HepG2 (cell line): ENCODE measurements around the gene LZTR1. TPM values are rescaled to one million over a fixed set of nuclear protein-coding genes. Genes with fewer than 3 reads are reported as not detected.

Experiments
- AGO2 ChIP-seq: fragments of 200-400 bp; formaldehyde crosslinking; optimal IDR thresholded peaks from 2 replicates; pipeline ENCODE3; 2017; ENCODE audit warnings: mild to moderate bottlenecking, low read depth, low read length, moderate library complexity
- ARID2 ChIP-seq: sonication (generic); formaldehyde crosslinking; IDR thresholded peaks from 2 replicates; pipeline ENCODE4 v1.8.1; 2022; ENCODE audit warnings: mild to moderate bottlenecking, missing genetic modification reagents, borderline replicate concordance
- ATF7 ChIP-seq, 2 experiments: fragments of 450-650 bp in 1 of 2; sonication (generic) in 1 of 2; formaldehyde crosslinking in 1 of 2; IDR thresholded peaks; 2 replicates each; pipeline versions ENCODE4 v1.4.0 to v1.6.1; 2016 to 2020; ENCODE audit warnings: antibody characterized with exemption in 1 of 2, mild to moderate bottlenecking in 1 of 2, missing genetic modification reagents in 1 of 2
- BCL3 ChIP-seq: sonication (generic); formaldehyde crosslinking; IDR thresholded peaks from 2 replicates; pipeline ENCODE4 v1.5.1; 2020; ENCODE audit warnings: mild to moderate bottlenecking, missing genetic modification reagents, moderate library complexity
- ETS1 ChIP-seq: sonication (generic); formaldehyde crosslinking; IDR thresholded peaks from 2 replicates; pipeline ENCODE4 v1.4.0; 2020; ENCODE audit warnings: missing genetic modification reagents
- ETV5 ChIP-seq: IDR thresholded peaks from 2 replicates; pipeline ENCODE4 v1.6.1; 2018; ENCODE audit warnings: missing biosample characterization, missing genetic modification reagents, inconsistent platforms, borderline replicate concordance
- ETV6 ChIP-seq: sonication (generic); formaldehyde crosslinking; conservative IDR thresholded peaks from 2 replicates; pipeline ENCODE4 v1.4.0; 2020; ENCODE audit warnings: missing genetic modification reagents
- GTF3A ChIP-seq: sonication (generic); formaldehyde crosslinking; conservative IDR thresholded peaks from 2 replicates; pipeline ENCODE4 v1.4.0; 2020; ENCODE audit warnings: mild to moderate bottlenecking, missing genetic modification reagents
- HIC2 ChIP-seq: sonication (generic); formaldehyde crosslinking; IDR thresholded peaks from 2 replicates; pipeline ENCODE4 v1.9.0; 2022; ENCODE audit warnings: low read depth, missing genetic modification reagents
- KLF9 ChIP-seq: IDR thresholded peaks from 2 replicates; pipeline ENCODE4 v1.6.1; 2016; ENCODE audit warnings: low read depth
- MIXL1 ChIP-seq: IDR thresholded peaks from 2 replicates; pipeline ENCODE4 v1.6.1; 2016
- MXD4 ChIP-seq: IDR thresholded peaks from 2 replicates; pipeline ENCODE4 v1.6.1; 2016; ENCODE audit warnings: mild to moderate bottlenecking, missing biosample characterization, missing genetic modification reagents
- MYC ChIP-seq: sonication (generic); formaldehyde crosslinking; IDR thresholded peaks from 2 replicates; pipeline ENCODE4 v1.9.0; 2021; ENCODE audit warnings: missing genetic modification reagents, borderline replicate concordance
- NFRKB ChIP-seq: fragments of 450-650 bp; IDR thresholded peaks from 2 replicates; pipeline ENCODE4 v1.6.1; 2017
- NKX3-1 ChIP-seq: sonication (generic); formaldehyde crosslinking; IDR thresholded peaks from 2 replicates; pipeline ENCODE4 v1.5.0; 2020; ENCODE audit warnings: missing genetic modification reagents
- PAWR ChIP-seq: sonication (generic); formaldehyde crosslinking; IDR thresholded peaks from 2 replicates; pipeline ENCODE4 v1.4.0; 2020; ENCODE audit warnings: missing genetic modification reagents, mild to moderate bottlenecking, borderline replicate concordance
- STAT6 ChIP-seq: sonication (generic); formaldehyde crosslinking; IDR thresholded peaks from 2 replicates; pipeline ENCODE4 v1.4.0; 2020; ENCODE audit warnings: missing genetic modification reagents, mild to moderate bottlenecking, borderline replicate concordance
- ZNF180 ChIP-seq: sonication (generic); formaldehyde crosslinking; IDR thresholded peaks from 2 replicates; pipeline ENCODE4 v1.4.0; 2020; ENCODE audit warnings: low read depth, missing genetic modification reagents, borderline replicate concordance
- ZNF546 ChIP-seq: sonication (generic); formaldehyde crosslinking; conservative IDR thresholded peaks from 2 replicates; pipeline ENCODE4 v1.8.1; 2023; ENCODE audit warnings: mild to moderate bottlenecking, missing genetic modification reagents
- ZNF615 ChIP-seq: sonication (generic); formaldehyde crosslinking; IDR thresholded peaks from 2 replicates; pipeline ENCODE4 v1.5.0; 2020; ENCODE audit warnings: mild to moderate bottlenecking, missing genetic modification reagents, borderline replicate concordance
- ZNF75D ChIP-seq: sonication (generic); formaldehyde crosslinking; IDR thresholded peaks from 2 replicates; pipeline ENCODE4 v1.8.1; 2023; ENCODE audit warnings: missing genetic modification reagents, mild to moderate bottlenecking, borderline replicate concordance
- ZSCAN30 ChIP-seq: sonication (generic); formaldehyde crosslinking; IDR thresholded peaks from 2 replicates; pipeline ENCODE4 v1.5.0; 2020; ENCODE audit warnings: mild to moderate bottlenecking, missing genetic modification reagents
- polyA plus RNA-seq, 8 experiments: library from polyadenylated mRNA; depleted of rRNA in 3 of 8; stranded (reverse) in 7 of 8; unstranded in 1 of 8; fragments of >200 nt; fragmentation: Illumina TruSeq in 4 of 8; extraction: Trizol in 4 of 8; gene quantifications; 2 replicates each; pipeline versions ENCODE4 v1.2.1 to v1.2.3, GENCODE V29; 2011 to 2016; ENCODE audit warnings: low read depth in 4 of 8, missing spikeins in 1 of 8, mixed read lengths in 1 of 8; ENCODE audit not compliant: insufficient read depth in 1 of 8
- total RNA-seq, 5 experiments: library from RNA; depleted of rRNA; stranded (reverse); fragments of >200 nt; fragmentation: Illumina TruSeq; extraction: Trizol; gene quantifications; 2 replicates each; pipeline ENCODE4 v1.2.3, GENCODE V29; 2016; ENCODE audit warnings: low read depth in 1 of 5

The LZTR1 gene
- total and polyA plus RNA-seq, 2 of the 13 experiments (the other 11 are each of a cell fraction or from before 2014, with no cell fraction given), result 21.8 to 22.4 TPM

- TF ChIP-seq ETS1 (CRISPR knock-in tag), result 0 out of 2 replicates have a peak, but pooled peaks have one; percentile 66
- TF ChIP-seq ETV6 (CRISPR knock-in tag), result no peak
- TF ChIP-seq BCL3 (CRISPR knock-in tag), result no peak
- no peak for TF ChIP-seq ETV5
- no peak for TF ChIP-seq KLF9 (CRISPR knock-in tag)
- TF ChIP-seq ZNF615 (CRISPR knock-in tag), result no peak
- TF ChIP-seq MIXL1 (CRISPR knock-in tag), result no peak
- TF ChIP-seq ZNF180, result 0 out of 2 replicates have a peak, but pooled peaks have one; percentile 20
- no peak for TF ChIP-seq PAWR
- TF ChIP-seq ZNF75D (CRISPR knock-in tag), result peak; percentile 21; the same call in 1 of the 2 replicates
- no peak for TF ChIP-seq HIC2 (CRISPR knock-in tag)
- no peak for TF ChIP-seq MYC (CRISPR knock-in tag)
- no peak for TF ChIP-seq MXD4 (CRISPR knock-in tag)
- TF ChIP-seq GTF3A (CRISPR knock-in tag), result peak; percentile 67; the same call in 1 of the 2 replicates
- no peak for TF ChIP-seq STAT6 (CRISPR knock-in tag)
- TF ChIP-seq ZNF546 (CRISPR knock-in tag), result 0 out of 2 replicates have a peak, but pooled peaks have one; percentile 18
- TF ChIP-seq NKX3-1 (CRISPR knock-in tag), result 0 out of 2 replicates have a peak, but pooled peaks have one; percentile 23
- no peak for TF ChIP-seq NFRKB
- peak; percentile 21 for TF ChIP-seq AGO2
- peak; percentile 88 for TF ChIP-seq ZSCAN30 (CRISPR knock-in tag)
- TF ChIP-seq ATF7 (IDR thresholded peaks at IDR 0.05), result no peak
- TF ChIP-seq ATF7 (CRISPR knock-in tag; IDR thresholded peaks at IDR 0.05), result no peak
- TF ChIP-seq ARID2 (CRISPR knock-in tag), result peak; percentile 82; the same call in 1 of the 2 replicates
- TF ChIP-seq, all 625 proteins: peak for 14
Observed at GRCh38 chr22:21000987-21001600, 19.0 kb downstream of the LZTR1 start (continued).
